ENCODE results near the gene ANGPTL8. TPM values are rescaled to one million over a fixed set of nuclear protein-coding genes. Genes with fewer than 3 reads are reported as not detected.

ANGPTL8 gene
- total and polyA plus RNA-seq, 2 experiments from 2014 or later: 1.7 TPM; not detected in 1

- H3F3A ChIP-seq (ENCODE audit: insufficient read depth): peaks cover 38% of the 10 kb centered on the region
- H4K20me1 ChIP-seq (ENCODE audit: insufficient read depth): no peaks in the 10 kb centered on the region
- no peak overlapping the region for H2AFZ ChIP-seq
- H3K27me3 ChIP-seq (replicated peaks; ENCODE audit: insufficient read depth): no peaks in the 10 kb centered on the region
- peaks cover 85% of the 10 kb centered on the region for H3K79me2 ChIP-seq (ENCODE audit: insufficient read depth)
- no peaks in the 10 kb centered on the region for H3K9me2 ChIP-seq (ENCODE audit: insufficient read depth)
- peaks cover 18% of the 10 kb centered on the region; the same call in 1 of the 2 replicates for H3K4me1 ChIP-seq (ENCODE audit: insufficient read depth)
- H3K36me3 ChIP-seq (ENCODE audit: low read depth): peaks cover 8% of the 10 kb centered on the region; the same call in 1 of the 2 replicates
- no peak for DNase-seq
- in situ Hi-C loops (cut with MboI): no loop called here
- WGBS, 2 experiments (ENCODE audit: low coverage in 1 of 2, low lambda C conversion rate in 2 of 2, missing lambda C conversion rate in 2 of 2): 94 to 96% methylated on average over 48 to 67 of the region's 68 CpGs
- TF ChIP-seq EZH2phosphoT487 (IDR thresholded peaks at IDR 0.05; ENCODE audit: insufficient read depth, low read depth): no peak
- TF ChIP-seq EZH2 (IDR thresholded peaks at IDR 0.05; ENCODE audit: insufficient read depth, poor library complexity, severe bottlenecking): no peak
- H3K27ac ChIP-seq: no peak overlapping the region
- no peak overlapping the region for H3K4me3 ChIP-seq
- H3K4me2 ChIP-seq (ENCODE audit: unreplicated experiment): no peak overlapping the region
- no peaks in the 10 kb centered on the region for H3K9me3 ChIP-seq (ENCODE audit: low read depth)
- no peak overlapping the region for H3K9ac ChIP-seq
Observed at GRCh38 chr19:11192957-11193939, 46.2 kb upstream of the ANGPTL8 start.

GRCh38 chr19:11194173-11194572 is 45.2 kb upstream of the ANGPTL8 start:
- WGBS, 2 experiments (ENCODE audit: low coverage in 1 of 2, low lambda C conversion rate in 2 of 2, missing lambda C conversion rate in 2 of 2): 89 to 94% methylated on average over 8 of the region's 8 CpGs
- H4K20me1 ChIP-seq (ENCODE audit: insufficient read depth): no peaks in the 10 kb centered on the region
- peak overlapping the region; percentile 84 for H3K4me2 ChIP-seq (ENCODE audit: unreplicated experiment)
- no peaks in the 10 kb centered on the region for H3K9me3 ChIP-seq (ENCODE audit: low read depth)
- no peak for TF ChIP-seq EZH2 (IDR thresholded peaks at IDR 0.05; ENCODE audit: insufficient read depth, poor library complexity, severe bottlenecking)
- no peak for TF ChIP-seq EZH2phosphoT487 (IDR thresholded peaks at IDR 0.05; ENCODE audit: insufficient read depth, low read depth)
- DNase-seq: no peak
- no peak overlapping the region for H3K27ac ChIP-seq
- peaks cover 8% of the 10 kb centered on the region; the same call in 1 of the 2 replicates for H3K36me3 ChIP-seq (ENCODE audit: low read depth)
- no peaks in the 10 kb centered on the region for H3K9me2 ChIP-seq (ENCODE audit: insufficient read depth)
- H3K9ac ChIP-seq: no peak overlapping the region
- peaks cover 18% of the 10 kb centered on the region; the same call in 1 of the 2 replicates for H3K4me1 ChIP-seq (ENCODE audit: insufficient read depth)
- peaks cover 76% of the 10 kb centered on the region for H3K79me2 ChIP-seq (ENCODE audit: insufficient read depth)
- no peak overlapping the region for H2AFZ ChIP-seq
- no peak overlapping the region for H3K4me3 ChIP-seq
- H3K27me3 ChIP-seq (replicated peaks; ENCODE audit: insufficient read depth): no peaks in the 10 kb centered on the region
- H3F3A ChIP-seq (ENCODE audit: insufficient read depth): peaks cover 38% of the 10 kb centered on the region
- in situ Hi-C loops (cut with MboI): no loop called here

GRCh38 chr19:11194656-11195558 is 44.5 kb upstream of the ANGPTL8 start:
- Histone ChIP-seq H3K4me1 (ENCODE audit: insufficient read depth) (peaks cover 13% of the 10 kb centered on the region; the same call in 1 of the 2 replicates), H3K36me3 (ENCODE audit: low read depth) (peaks cover 8% of the 10 kb centered on the region; the same call in 1 of the 2 replicates)
- whole genome bisulfite sequencing, 2 experiments (ENCODE audit: low coverage in 1 of 2, low lambda C conversion rate in 2 of 2, missing lambda C conversion rate in 2 of 2): 20 to 22% methylated on average over 14 to 20 of the region's 20 CpGs

GRCh38 chr19:11195681-11196080 is 43.7 kb upstream of the ANGPTL8 start:
- Histone ChIP-seq H3K4me2 (ENCODE audit: unreplicated experiment) (peak overlapping the region; percentile 84), H3K9me3 (ENCODE audit: low read depth) (no peaks in the 10 kb centered on the region), H3K4me3 (peak overlapping the region; percentile 90), H3K9ac (peak overlapping the region; percentile 71), H3K36me3 (ENCODE audit: low read depth) (peaks cover 8% of the 10 kb centered on the region; the same call in 1 of the 2 replicates), H2AFZ (no peak overlapping the region), H3F3A (ENCODE audit: insufficient read depth) (peaks cover 23% of the 10 kb centered on the region), H3K9me2 (ENCODE audit: insufficient read depth) (no peaks in the 10 kb centered on the region), H3K4me1 (ENCODE audit: insufficient read depth) (peaks cover 6% of the 10 kb centered on the region; the same call in 1 of the 2 replicates), H4K20me1 (ENCODE audit: insufficient read depth) (no peaks in the 10 kb centered on the region), H3K79me2 (ENCODE audit: insufficient read depth) (peaks cover 66% of the 10 kb centered on the region), H3K27ac (no peak overlapping the region), H3K27me3 (replicated peaks; ENCODE audit: insufficient read depth) (no peaks in the 10 kb centered on the region)
- DNase-seq: no peak
- WGBS, 2 experiments (ENCODE audit: low coverage in 1 of 2, low lambda C conversion rate in 2 of 2, missing lambda C conversion rate in 2 of 2): 48 to 57% methylated on average over 12 of the region's 12 CpGs
- in situ Hi-C loops (cut with MboI): no loop called here
- TF ChIP-seq EZH2phosphoT487 (IDR thresholded peaks at IDR 0.05; ENCODE audit: insufficient read depth, low read depth) (no peak), EZH2 (IDR thresholded peaks at IDR 0.05; ENCODE audit: insufficient read depth, poor library complexity, severe bottlenecking) (no peak)

More at GRCh38 chr19:11194656-11195558, 44.5 kb upstream of the ANGPTL8 start:
- Histone ChIP-seq H2AFZ (no peak overlapping the region), H3K9me2 (ENCODE audit: insufficient read depth) (no peaks in the 10 kb centered on the region), H3F3A (ENCODE audit: insufficient read depth) (peaks cover 31% of the 10 kb centered on the region), H4K20me1 (ENCODE audit: insufficient read depth) (no peaks in the 10 kb centered on the region), H3K27ac (no peak overlapping the region), H3K4me2 (ENCODE audit: unreplicated experiment) (peak overlapping the region; percentile 84), H3K27me3 (replicated peaks; ENCODE audit: insufficient read depth) (no peaks in the 10 kb centered on the region), H3K4me3 (peak overlapping the region; percentile 90), H3K9ac (peak overlapping the region; percentile 71), H3K9me3 (ENCODE audit: low read depth) (no peaks in the 10 kb centered on the region), H3K79me2 (ENCODE audit: insufficient read depth) (peaks cover 74% of the 10 kb centered on the region)
- peak; percentile 43 for DNase-seq
- in situ Hi-C loops (cut with MboI): no loop called here
- TF ChIP-seq EZH2phosphoT487 (IDR thresholded peaks at IDR 0.05; ENCODE audit: insufficient read depth, low read depth) (no peak), EZH2 (IDR thresholded peaks at IDR 0.05; ENCODE audit: insufficient read depth, poor library complexity, severe bottlenecking) (no peak)
